Measurements from ENCODE around the gene SLC17A9. TPM values are rescaled to one million over a fixed set of nuclear protein-coding genes. Genes with fewer than 3 reads are reported as not detected.
A peak's percentile ranks its signal among the peaks of the same experiment; 100 is the strongest.

The SLC17A9 gene
- total RNA-seq, 1 experiment from 2014 or later: 0.22 TPM

- no peak overlapping the region for H3K27ac ChIP-seq
- no peaks in the 10 kb centered on the region for H3K4me1 ChIP-seq (replicated peaks; ENCODE audit: insufficient read depth)
- peaks cover 45% of the 10 kb centered on the region for H3K27me3 ChIP-seq (ENCODE audit: insufficient read depth, low read depth)
- TF ChIP-seq CTCF (conservative IDR thresholded peaks at IDR 0.05) (no peak), EZH2 (IDR thresholded peaks at IDR 0.05; ENCODE audit: low read depth) (no peak)
- intact Hi-C loops (cut with micrococcal nuclease; ENCODE audit: unreplicated experiment): loop anchor here (2.0 kb wide), 1 partner anchor 135 kb away; no protein-coding TSS in a partner anchor
- no peaks in the 10 kb centered on the region for H3K36me3 ChIP-seq (ENCODE audit: low read depth)
- H3K4me3 ChIP-seq: no peak overlapping the region
- ChIA-PET POLR2A (ENCODE audit: unreplicated experiment) (interaction anchor here (0.6 kb wide), 1 partner anchor 183 kb away, joined by 5 read pairs; no protein-coding TSS in a partner anchor), CTCF (interaction anchor here (0.7 kb wide), 1 partner anchor 63 kb away, joined by 3 read pairs; no protein-coding TSS in a partner anchor)
- H3K4me2 ChIP-seq: no peak overlapping the region
- no peaks in the 10 kb centered on the region for H4K20me1 ChIP-seq (ENCODE audit: insufficient read depth)
- H3K9me3 ChIP-seq (ENCODE audit: insufficient read depth, low read depth): no peaks in the 10 kb centered on the region; the same call in 1 of the 2 replicates
- BruUV-seq (replicated peaks): no TSS peak
- H3K9me2 ChIP-seq (ENCODE audit: insufficient read depth): no peaks in the 10 kb centered on the region
- DNase-seq: no peak
- H3F3A ChIP-seq (ENCODE audit: insufficient read depth, low read depth): no peaks in the 10 kb centered on the region
- no peak overlapping the region for H2AFZ ChIP-seq
- no peaks in the 10 kb centered on the region for H3K79me2 ChIP-seq (ENCODE audit: low read depth)
Observed at GRCh38 chr20:63007646-63008488, 55.4 kb downstream of the SLC17A9 start.

- Histone ChIP-seq H3K4me2 (peak overlapping the region; percentile 22; the same call in 1 of the 2 replicates), H3K9me2 (ENCODE audit: insufficient read depth) (no peaks in the 10 kb centered on the region), H3K27ac (no peak overlapping the region), H3K4me1 (replicated peaks; ENCODE audit: insufficient read depth) (no peaks in the 10 kb centered on the region), H2AFZ (no peak overlapping the region), H3K27me3 (ENCODE audit: insufficient read depth, low read depth) (peaks cover 47% of the 10 kb centered on the region), H3K79me2 (ENCODE audit: low read depth) (no peaks in the 10 kb centered on the region), H3K36me3 (ENCODE audit: low read depth) (no peaks in the 10 kb centered on the region), H4K20me1 (ENCODE audit: insufficient read depth) (no peaks in the 10 kb centered on the region), H3F3A (ENCODE audit: insufficient read depth, low read depth) (no peaks in the 10 kb centered on the region), H3K4me3 (no peak overlapping the region), H3K9me3 (ENCODE audit: insufficient read depth, low read depth) (no peaks in the 10 kb centered on the region; the same call in 1 of the 2 replicates)
- intact Hi-C loops (cut with micrococcal nuclease; ENCODE audit: unreplicated experiment): loop anchor here (1.0 to 2.0 kb wide), 4 partner anchors 36 to 186 kb away; no protein-coding TSS in a partner anchor
- BruUV-seq (replicated peaks): no TSS peak
- POLR2A ChIA-PET (ENCODE audit: unreplicated experiment): interaction anchor here (0.6 kb wide), 2 partner anchors 184 to 619 kb away, joined by 5 read pairs; no protein-coding TSS in a partner anchor
- TF ChIP-seq EZH2 (IDR thresholded peaks at IDR 0.05; ENCODE audit: low read depth) (no peak), CTCF (conservative IDR thresholded peaks at IDR 0.05) (no peak)
- DNase-seq: no peak
- CTCF ChIA-PET: interaction anchor here (0.7 to 1.5 kb wide), 2 partner anchors 36 to 62 kb away, joined by 3 to 11 read pairs; no protein-coding TSS in a partner anchor
Observed at GRCh38 chr20:63008541-63009044, 56.1 kb downstream of the SLC17A9 start.

All from PC-9 (cell line).